ENCODE data around the gene COL8A2. TPM values are rescaled to one million over a fixed set of nuclear protein-coding genes. Genes with fewer than 3 reads are reported as not detected.

COL8A2 gene
- total RNA-seq, result 1.5 and 5.7 TPM in 2 replicates

DNA sequence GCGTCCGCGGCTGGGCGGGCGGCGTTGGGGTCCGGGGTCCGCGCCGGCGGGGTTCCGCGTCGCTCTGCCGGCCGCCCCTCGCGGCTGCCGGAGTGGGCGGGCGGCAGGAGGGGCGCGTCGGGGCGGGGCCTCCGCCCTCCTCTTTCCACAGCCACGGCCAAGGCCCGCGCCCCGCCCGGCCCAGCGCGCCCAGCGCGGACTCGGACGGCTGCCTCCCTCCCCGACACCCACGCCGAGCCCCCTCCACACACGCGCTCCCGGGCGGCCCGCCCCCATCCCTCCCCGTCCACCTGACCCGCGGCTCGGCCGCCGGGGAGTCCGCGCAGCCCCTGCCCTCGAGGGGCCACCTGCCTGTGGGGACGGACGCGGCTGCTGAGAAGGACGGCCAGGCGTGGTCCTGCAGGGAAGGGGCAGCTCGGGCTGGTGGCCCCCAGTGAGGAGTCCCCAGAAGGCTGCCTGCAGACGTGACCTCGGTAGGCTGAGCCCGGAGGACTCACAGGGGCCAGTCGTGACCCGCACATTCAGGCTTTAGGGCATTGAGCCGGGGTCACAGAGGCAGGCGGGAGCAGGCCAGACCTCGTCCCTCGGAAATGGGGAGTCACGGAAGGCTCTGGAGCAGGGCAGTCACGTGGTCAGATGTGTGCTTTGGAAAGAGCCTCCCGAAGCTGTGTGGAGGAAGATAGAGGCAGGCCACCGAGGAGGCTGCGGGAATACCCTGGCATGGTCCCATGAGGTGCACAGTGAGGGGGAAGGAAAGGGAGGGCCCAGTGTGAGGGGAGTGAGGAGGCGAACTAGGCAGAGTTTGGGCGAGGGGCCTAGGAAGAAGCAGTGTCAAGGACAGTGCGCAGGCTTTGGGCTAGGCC lies at the start of gene COL8A2:
Gene COL8A2, minus strand, starts transcription at position 94 of the 863 bp plus-strand sequence. CDS start 24,980 bp downstream, outside the sequence.

DNA sequence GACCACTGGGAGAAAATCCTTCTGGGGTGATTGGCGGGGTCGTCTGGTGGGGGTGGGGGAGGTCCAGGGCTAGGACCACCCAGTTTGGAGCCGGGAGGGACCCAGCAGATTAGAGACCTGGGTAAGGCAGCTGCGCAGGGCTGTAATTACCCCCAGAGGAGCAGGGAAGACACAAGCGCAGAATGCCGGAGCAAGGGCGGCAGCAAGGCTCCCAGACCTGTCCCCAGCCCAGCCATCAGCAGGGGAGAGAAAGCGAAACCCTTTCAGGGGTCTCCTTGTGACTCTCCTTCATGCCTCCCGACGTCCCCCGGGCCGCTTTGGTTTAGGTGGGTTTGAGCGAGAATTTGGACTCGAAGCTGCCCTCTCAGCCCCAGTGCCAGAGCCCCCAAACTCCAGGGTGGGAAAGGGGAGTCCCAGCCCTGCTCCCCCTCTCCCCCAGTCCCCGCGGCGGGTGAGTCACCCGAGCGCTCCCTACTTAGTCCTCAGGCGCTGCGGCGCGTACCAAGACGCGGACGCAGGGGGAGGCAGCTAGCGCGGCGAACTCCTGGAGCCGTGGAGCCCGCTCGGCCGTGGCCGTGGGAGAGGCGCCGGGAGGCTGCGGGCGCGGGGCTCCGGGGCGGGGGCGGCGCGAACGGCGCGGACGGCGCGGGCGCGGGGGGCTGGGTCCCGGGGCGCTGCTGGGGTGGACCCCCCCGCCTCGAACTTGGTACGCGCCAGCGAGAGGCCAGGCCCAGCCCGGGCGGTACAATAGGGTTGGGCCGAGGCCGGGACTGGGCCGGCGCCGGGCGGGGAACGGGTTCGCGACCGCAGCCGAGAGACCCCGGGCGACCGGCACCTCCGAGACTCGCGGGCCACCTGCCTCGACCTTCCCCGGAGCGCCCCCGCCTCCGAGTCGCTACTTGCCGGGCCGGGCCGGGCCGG lies 30.6 kb upstream of the COL8A2 start, which contains the start of gene MAP7D1:
Gene MAP7D1, plus strand, starts transcription at position 753 of the 921 bp plus-strand sequence. CDS start 258 bp downstream, outside the sequence.

DNA sequence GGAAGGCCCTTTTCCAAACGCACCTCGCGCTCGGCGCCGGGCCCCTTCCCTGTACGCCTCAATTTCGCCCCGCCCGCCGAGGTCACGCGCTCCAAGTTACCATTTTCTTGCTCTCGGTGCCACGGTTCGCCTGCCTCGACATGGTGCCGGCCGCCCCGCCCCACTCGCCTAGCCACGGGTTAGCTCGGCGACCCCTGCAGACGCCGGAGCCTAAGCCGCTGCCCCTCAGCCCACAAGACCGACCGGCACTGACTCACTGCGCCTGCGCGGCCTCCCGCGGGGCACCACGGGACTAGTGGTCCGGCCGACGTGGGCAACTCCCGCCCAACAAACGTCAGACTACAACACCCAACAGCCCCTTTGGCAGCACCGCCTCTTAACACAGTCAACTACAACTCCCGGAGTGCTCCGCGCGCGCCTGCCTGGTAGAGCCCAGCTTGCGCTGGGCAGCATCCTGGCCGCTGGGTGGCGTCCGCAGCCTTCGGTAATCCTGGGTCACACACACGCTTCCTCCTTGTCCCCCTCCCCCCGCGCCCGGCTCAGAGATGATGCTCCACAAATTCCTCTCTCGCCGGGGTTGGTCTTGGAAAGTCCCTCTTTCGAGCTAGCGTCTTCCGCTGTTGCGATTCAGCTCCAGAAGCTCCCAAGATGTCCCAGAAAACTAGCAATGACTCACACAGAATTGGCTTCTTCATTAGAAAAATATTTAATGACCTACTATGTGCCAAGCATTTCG lies 24.4 kb upstream of the COL8A2 start, which contains the start of gene TRAPPC3:
Gene TRAPPC3, minus strand, starts transcription at position 250 of the 736 bp plus-strand sequence. Its CDS starts 108 bp downstream, at position 142.

DNA sequence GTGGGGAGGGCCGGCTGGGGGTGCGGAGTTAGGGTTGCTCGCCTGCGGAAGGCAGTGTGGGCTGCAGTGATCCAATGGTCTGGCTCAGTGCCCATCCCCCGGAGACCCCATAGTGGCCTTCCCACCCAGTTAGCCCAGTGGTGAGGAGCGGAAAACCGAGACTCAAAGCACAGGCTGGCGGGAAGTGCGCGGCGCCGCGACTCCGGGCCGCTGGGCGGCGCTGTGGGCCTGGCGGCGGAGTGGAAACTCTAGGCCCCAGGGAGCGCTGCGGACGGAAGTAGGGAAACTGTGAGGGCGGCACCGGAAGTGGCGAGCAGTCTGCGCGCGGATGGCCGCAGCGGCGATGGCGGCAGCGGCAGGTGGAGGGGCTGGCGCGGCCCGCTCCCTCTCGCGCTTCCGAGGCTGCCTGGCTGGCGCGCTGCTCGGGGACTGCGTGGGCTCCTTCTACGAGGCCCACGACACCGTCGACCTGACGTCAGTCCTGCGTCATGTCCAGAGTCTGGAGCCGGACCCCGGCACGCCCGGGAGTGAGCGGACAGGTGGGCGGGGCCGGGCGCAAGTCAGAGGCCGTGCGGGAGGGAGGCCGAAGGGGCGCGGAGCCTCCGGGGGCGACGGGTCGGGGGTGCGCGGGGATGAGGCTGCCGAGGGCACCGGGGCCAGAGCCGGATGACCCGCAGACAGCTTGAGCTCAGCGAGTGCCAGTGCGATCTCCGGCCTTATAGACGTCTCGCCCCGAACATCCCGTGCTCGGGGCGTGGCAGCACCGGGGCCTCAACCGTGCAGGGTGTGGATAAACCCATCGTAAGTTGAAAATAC lies 36.2 kb downstream of the COL8A2 start, which contains the start of gene ADPRS:
Gene ADPRS, plus strand, starts transcription at position 316 of the 816 bp plus-strand sequence. Its CDS starts 13 bp downstream, at position 329.

DNA sequence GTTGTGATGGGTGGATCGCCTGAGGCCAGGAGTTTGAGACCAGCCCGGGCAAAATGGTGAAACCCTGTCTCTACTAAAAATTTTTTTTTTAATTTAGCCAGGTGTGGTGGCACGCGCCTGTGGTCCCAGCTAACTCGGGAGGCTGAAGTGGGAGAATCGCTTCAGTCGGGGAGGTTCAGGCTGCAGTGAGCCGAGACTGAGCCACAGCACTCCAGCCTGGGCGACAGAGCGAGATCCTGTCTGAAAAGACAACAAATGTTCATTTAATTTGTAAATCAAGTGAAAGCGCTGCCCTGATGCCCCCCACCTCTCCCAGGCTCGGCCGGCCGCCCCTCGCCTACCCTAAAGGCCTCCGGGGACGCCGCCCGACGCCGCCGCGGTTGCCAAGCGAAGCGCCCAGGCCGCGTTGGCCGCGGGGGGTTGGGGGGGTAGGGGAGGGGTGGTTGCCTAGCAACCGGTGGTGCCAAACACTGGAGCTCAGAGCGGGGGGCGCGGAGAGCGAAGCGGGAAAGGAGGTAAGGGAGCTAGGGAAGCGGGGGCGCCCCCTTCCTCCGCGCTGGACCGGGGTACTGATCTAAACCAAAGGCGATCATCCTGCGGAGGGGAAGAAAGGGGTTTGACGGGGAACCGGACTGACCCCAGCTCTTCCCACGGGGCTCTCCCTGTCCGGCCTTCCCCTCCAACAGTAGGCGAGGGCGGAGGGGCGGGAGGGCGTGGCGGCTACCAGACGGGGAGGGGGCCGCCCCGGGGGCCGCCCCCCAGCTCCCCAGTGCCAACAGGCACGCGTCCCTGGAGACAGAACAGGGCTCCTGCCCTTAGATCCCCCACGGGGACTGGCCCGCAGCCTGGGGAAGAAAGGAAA lies 41.2 kb downstream of the COL8A2 start, which contains the start of gene TEKT2:
Gene TEKT2, plus strand, starts transcription at position 460 of the 862 bp plus-strand sequence. CDS start 828 bp downstream, outside the sequence.

Other genes with a start within 250 kb of the COL8A2 start
- gene AGO1, start 242.0 kb downstream of the COL8A2 start, total RNA-seq, result 17.1 and 17.2 TPM in 2 replicates
- gene AGO3, start 194.1 kb downstream of the COL8A2 start, total RNA-seq, result 4.2 and 6.0 TPM in 2 replicates
- gene TEKT2, start 41.1 kb downstream of the COL8A2 start, total RNA-seq, result 0.33 and 0.51 TPM in 2 replicates
- 47.8 and 53.0 TPM in 2 replicates for gene ADPRS, start 36.3 kb downstream of the COL8A2 start, total RNA-seq
- 60.6 and 64.2 TPM in 2 replicates for gene TRAPPC3, start 24.3 kb upstream of the COL8A2 start, total RNA-seq
- gene MAP7D1, start 30.9 kb upstream of the COL8A2 start, total RNA-seq, result 153 and 226 TPM in 2 replicates
- 79.4 and 108 TPM in 2 replicates for gene THRAP3, start 99.2 kb upstream of the COL8A2 start, total RNA-seq
- gene SH3D21, start 181.1 kb upstream of the COL8A2 start, total RNA-seq, result 3.5 and 3.7 TPM in 2 replicates
- gene EVA1B, start 198.4 kb upstream of the COL8A2 start, total RNA-seq, result 234 and 597 TPM in 2 replicates

All from mesangial cell (primary cell).